CD4-positive, CD25-positive, alpha-beta regulatory T cell (primary cell): ENCODE data around the gene HTR1B. TPM values are rescaled to one million over a fixed set of nuclear protein-coding genes. Genes with fewer than 3 reads are reported as not detected.

Source experiments
- polyA plus RNA-seq, 4 donors: library from polyadenylated mRNA; unstranded; fragments of 300-500 nt; fragmentation: Illumina TruSeq; gene quantifications; one replicate each; pipeline ENCODE4 v1.2.3, GENCODE V29; 2021
- total RNA-seq: library from RNA; stranded (reverse); gene quantifications from one replicate; pipeline ENCODE4 v1.2.3, GENCODE V29; 2022

HTR1B gene
- total and polyA plus RNA-seq, 5 donors from 2014 or later, result not detected

Other genes starting within 250 kb of the HTR1B start
- not detected for gene MEI4, start 189.5 kb upstream of the HTR1B start, total RNA-seq
- gene MEI4, start 189.5 kb upstream of the HTR1B start, polyA plus RNA-seq, result not detected